Amniotic epithelial cell (primary cell): ENCODE results near the gene LRRC46.
A peak's percentile ranks its signal among the peaks of the same experiment; 100 is the strongest.

Experiments used
- DNase-seq: peaks from one replicate; pipeline ENCODE4 v3.0.0-alpha.2; 2010; ENCODE audit warnings: low read depth

The LRRC46 gene, protein sequence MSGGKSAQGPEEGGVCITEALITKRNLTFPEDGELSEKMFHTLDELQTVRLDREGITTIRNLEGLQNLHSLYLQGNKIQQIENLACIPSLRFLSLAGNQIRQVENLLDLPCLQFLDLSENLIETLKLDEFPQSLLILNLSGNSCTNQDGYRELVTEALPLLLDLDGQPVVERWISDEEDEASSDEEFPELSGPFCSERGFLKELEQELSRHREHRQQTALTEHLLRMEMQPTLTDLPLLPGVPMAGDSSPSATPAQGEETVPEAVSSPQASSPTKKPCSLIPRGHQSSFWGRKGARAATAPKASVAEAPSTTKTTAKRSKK

DNA sequence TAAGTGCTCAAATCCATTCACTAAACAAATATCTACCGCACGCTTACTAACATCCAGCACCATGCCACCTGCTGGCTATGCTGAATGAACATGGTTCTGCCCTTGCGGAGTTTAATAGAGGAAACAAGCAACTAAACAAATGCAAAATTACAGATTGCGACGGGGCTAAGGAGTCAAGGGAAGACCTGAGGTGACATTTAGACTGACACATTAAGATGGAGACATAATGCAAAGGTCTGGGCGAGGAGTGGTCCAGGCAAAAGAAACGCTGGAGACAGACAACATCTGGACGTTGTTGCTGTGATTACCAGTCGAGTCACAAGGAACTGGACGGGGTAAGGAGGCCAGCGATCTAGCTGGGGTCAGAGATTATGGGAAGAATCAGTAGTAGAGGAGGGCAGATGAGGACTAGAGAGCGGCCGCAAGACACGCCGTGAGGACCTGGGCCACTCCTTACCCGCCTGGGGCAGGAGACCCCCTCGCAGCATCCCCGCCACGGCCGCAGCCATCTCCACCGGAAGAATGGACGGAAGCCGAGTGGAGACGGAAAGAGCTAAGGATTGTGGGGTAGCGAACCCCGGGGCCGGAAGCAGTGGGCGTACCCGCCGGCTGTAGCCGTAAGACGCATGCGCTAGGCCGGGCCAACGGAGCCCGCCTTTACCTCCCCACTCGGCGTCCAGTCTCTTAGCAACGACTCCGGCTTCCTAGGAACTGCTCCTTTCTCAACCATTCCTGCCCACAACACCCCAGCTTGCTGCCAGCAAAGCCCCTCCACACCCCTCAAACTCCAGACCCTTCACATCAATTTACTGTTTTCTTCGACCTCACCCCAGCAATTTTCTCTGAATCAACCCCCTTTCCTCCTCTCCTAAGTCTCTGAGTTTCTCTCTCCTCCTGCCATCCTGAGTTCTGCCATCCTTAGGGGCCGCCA, at the start of gene LRRC46, which contains the start of gene MRPL10:
Gene LRRC46 (plus strand): TSS at position 668 of the 931 bp plus-strand sequence. CDS start 320 bp downstream, outside the sequence.
Gene MRPL10 (minus strand): TSS at position 539 of the 931 bp plus-strand sequence. CDS start 30 bp downstream, at position 509.
- peak; percentile 88 for DNase-seq

DNA sequence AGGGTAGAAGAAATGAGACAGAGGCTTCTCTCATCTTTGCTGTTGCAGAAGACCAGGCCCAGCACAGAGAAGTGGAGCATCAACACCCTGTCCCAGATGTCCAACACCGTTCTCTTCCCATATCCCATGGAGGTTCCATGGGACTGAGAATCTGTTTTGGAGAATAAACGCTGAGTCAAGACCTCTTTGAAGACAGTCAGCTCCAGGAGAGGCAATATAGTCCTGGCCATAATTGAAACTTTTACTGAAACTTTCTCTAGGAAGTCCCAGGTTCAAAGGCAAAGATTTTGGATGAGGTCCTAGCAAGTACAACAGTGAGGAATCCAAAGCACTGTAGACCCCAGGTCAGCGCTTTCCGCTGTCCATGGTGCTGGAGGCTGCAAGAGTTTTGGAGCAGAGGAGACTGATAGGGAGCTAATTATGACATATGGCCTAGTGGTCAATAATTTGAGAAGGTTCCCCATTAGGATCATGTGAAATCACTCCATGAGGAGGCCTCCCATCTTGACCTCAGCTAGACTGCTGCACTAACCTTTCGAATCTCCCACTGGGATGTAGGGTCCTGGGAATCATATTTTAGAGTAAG, 45.8 kb upstream of the LRRC46 start:
- DNase-seq: peak; percentile 26

DNA sequence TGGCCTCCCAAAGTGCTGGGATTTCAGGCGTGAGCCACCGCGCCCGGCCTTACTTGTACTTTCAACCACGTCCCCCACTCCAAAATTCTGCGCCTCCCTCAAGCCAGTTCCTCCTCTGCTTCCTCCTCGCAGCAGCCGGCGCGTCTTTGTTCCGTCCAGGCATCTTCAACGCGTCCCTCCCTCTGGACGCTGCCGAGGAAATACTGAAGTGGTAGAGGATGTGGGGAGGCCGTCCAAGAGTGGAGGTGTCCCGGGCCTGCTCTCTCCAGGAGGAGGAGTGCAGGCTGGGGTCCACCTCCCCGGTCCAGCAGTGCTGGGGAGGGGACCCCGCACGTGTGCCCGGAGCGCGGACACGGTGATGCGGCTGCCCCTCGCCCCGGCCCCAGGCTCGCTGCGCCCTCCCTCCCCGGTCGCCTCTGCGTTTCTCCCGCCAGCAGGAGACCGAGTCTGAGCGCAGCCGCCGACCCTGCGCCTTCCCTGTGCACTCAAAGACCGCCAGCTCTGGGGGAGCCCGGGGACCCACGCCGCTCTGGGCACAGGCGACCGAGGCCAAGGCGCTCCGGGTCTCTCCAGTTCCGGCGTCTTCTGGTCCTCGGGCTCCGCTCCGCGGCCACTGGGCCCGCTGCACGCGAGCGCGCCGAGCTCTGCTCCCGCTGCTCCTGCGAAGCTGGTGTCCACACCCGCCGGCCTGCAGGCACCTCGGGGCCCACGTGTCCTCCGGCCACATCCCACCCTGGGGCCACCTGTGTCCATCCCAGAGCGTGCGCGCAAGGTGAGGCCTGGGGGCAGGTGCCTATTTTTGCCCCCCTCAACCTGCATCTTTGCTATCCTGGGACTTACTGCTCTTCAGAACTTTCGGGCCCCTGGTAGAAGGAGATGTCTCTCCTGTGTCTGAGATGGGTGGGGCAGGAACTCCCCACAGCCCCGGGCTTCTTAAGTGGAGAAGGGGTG, 41.6 kb upstream of the LRRC46 start:
- DNase-seq: peak; percentile 22

DNA sequence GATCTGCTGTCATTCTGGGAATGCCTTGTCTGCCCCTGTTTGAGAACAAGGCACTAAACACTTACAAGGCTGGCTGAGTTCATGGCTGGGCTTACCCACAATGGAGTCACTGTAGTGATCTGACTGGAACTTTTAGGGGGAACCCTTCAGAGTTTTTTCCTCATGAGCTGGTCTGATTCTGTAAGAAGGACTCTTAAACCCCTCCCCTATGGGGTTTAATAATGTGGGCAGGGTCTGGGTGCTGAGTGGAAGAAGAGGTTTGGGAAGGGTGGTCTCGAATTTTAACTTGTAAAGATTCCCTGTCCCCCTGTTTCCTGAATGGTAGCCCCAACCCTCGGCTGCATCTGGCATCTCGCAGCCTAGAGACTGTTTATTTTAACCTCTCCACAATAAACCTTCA, 40.4 kb upstream of the LRRC46 start:
- DNase-seq: no peak

DNA sequence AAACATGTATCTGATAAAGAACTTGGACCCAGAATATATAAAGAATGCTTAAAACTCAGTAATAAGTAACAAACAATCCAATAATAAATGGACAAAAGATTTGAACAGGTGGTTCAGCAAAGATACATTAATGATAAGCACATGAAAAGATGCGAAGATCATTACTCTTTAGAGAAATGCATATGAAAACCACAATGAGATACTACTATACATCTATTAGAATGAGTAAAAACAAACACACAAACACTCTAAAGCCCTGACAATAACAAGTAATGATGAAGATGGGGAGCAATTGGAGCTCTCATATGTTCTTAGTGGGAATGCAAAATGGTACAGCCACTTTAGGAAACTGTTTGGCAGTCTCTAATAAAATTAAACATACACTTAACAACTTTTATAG, 39.0 kb upstream of the LRRC46 start:
- no peak for DNase-seq

DNA sequence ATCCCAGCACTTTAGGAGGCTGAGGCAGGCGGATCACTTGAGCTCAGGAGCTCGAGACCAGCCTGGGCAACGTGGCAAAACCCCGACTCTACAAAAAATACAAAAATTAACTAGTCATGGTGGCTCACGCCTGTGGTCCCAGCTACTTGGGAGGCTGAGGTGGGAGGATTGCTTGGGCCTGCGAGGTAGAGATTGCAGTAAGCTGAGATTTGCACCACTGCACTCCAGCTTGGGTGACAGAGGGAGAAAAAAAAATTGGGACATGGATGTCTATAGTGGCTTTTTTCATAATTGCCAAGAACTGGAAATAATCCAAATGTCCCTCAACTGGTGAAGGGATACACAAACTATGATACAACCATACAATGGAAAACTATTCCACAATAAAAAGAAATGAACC, 38.5 kb upstream of the LRRC46 start:
- DNase-seq: no peak

DNA sequence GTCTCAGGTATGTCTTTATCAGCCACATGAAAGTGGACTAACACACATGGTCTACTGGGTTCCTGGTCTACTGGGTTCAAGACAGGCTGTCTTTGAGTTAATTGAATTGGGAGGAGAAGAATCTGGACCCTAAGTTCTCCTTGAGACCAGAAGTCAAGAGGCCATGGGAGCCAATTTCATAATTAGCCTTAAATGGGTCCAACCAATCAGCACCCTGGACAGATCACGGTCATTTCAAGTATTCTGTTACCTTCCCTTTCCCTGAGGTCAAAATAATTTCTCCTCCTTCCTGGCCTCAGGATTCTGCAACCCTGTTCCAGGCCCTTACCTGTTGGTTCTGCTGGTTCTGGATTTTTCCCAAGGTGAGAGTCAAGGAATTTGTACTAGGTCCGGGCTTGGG, 33.7 kb upstream of the LRRC46 start:
- peak; percentile 17 for DNase-seq

DNA sequence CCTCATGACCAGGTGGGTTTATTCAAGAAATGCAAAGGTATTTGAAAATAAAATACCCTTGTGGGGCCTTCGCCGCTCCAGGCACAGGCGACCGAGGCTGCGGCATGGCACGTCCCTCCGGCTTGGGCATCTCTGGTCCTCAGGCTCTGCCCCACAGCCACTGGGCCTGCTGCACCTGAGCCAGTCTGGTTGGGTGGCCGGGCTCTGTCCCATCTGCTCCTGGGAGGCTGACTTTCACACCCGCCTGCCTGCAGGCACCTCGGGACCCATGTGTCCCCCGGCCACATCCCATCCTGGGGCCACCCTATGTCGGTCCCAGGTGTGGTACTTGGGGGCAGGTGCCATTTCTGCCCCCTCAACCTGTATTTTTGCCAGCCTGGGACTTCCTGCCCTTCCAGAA, 30.8 kb upstream of the LRRC46 start:
- no peak for DNase-seq

DNA sequence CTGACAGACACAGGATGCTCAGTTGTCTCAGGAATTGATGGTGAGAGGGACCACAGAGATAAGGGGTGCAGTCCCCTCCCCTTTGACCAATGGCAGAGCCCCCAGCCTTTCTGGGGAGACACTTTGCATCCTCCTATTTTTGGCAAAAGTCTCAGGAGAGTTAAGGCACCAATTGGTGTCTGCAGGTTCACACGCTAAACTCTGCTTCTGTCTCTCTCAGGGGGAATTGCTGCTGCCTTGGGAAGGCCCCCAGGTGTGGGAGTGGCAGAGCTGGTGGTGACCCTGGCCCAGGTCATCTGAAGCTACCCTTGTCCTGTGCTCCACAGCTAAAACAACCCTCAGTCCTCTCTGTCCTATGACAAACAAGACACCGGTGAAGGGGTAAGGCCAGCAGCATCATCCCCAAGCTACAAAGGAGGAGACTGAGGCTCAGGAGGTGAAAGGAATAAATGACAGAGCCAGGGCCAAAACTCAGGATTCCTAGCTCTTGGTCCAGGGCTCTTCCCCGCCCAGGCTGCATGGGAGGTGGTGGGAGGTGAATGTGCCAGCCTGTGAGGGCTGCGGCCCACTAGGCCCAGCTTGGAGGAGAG, 30.2 kb upstream of the LRRC46 start:
- DNase-seq: no peak

DNA sequence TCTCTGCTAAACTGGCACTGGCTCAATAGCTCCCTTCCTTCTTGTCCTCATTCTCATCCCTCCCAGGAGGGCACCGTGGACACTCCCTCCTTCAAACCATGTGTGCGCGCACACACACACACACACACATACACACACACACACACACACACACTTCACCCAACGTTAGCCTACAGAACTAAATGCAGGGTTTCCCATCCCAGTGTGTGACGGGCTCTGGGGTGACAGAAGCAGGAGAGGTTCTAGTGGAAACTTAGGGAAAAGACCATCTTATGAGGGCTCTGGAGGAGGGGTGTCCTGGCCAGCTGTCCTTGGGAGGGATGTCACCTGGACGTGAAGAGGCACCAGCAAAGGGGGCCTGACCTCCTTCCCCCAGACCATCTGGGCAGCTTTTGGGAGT, 29.6 kb upstream of the LRRC46 start:
- DNase-seq: no peak

DNA sequence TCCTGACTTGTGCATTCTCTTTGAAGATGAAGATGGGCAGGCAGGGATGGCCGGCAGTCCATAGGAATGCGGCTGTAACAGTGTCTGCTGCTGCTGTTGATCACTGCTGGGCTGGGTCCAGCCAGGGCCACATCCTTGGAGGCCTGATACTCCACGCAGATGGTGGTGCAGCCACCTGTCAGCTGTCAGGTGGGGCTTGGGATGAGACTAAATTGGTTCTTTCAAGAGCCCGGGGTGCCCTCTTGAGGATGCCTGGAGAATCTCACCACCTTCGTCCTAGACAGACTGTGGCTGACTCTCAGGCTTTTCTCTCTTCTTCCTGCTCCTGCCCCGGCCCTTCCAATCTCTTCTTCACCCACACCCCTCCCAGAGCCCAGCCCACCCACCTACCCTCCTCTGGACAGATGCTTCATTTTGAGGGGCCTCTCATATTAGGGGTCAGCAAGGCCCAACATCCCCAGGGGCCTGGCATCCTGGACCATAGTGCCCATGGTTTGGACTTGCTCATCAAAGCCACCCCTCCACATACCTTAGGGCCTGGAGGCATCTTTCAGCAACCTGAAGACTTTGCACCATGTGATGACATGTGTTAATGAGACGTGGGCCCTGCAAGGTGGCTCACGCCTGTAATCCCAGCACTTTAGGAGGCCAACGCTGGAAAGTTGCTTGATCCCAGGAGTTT, 29.0 kb upstream of the LRRC46 start:
- DNase-seq: peak; percentile 48

DNA sequence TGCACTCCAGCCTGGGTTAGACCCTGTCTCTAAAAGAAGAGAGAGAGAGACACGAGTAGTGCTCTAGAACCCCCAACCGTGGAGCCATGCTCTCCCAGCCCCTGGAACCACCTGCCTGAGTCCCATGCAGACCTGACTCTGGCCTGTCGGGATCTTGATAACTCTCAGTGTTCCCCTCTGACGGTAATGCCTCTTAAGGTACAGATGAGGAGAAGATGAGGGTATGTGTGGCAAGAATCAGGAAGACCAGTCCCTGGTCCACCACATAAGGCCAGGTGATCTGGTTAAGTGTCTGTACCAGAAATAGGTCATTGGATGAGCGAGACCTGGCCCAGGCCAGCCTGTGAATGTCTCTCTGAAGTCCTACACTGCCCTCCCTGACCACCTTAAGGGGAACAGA, 28.3 kb upstream of the LRRC46 start:
- no peak for DNase-seq

DNA sequence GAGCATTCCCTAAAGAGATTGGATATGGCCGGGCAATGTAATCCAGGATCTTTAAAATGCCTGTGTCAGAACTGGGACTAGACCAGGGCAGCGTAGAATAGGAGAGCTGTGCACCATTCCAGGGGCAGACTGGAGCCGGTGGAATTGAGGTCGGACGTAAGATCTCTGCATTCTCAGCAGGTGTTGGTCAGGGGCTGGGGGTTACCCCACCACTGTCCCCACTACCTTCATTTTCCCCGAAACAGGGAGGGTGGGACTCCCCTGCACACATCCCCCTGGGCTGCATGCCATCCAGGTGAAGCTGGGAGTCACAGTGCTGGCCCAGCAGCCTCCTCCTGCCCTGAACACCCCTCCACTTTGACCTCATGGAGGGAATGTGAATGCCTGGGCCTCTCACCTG, 27.7 kb upstream of the LRRC46 start:
- DNase-seq: no peak

DNA sequence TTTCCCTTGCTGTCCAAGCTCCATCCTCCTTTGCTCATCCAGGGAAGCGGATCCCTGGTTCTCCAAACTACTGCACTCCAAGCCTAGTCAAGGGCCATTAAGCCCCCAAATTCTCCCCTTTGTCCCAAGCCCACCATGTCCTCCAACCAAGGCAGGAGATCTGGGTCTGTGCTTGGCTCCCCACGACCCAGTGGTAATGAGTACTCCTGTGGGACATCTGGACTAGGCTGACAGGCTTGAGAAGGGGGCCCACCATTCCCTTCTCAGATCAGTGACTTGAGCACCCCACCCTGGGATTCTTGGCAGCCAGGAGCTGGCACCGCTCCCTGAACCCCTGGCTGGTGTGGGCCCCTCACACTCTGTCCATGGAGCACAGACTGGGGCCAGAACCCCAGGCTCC, 27.0 kb upstream of the LRRC46 start:
- no peak for DNase-seq

DNA sequence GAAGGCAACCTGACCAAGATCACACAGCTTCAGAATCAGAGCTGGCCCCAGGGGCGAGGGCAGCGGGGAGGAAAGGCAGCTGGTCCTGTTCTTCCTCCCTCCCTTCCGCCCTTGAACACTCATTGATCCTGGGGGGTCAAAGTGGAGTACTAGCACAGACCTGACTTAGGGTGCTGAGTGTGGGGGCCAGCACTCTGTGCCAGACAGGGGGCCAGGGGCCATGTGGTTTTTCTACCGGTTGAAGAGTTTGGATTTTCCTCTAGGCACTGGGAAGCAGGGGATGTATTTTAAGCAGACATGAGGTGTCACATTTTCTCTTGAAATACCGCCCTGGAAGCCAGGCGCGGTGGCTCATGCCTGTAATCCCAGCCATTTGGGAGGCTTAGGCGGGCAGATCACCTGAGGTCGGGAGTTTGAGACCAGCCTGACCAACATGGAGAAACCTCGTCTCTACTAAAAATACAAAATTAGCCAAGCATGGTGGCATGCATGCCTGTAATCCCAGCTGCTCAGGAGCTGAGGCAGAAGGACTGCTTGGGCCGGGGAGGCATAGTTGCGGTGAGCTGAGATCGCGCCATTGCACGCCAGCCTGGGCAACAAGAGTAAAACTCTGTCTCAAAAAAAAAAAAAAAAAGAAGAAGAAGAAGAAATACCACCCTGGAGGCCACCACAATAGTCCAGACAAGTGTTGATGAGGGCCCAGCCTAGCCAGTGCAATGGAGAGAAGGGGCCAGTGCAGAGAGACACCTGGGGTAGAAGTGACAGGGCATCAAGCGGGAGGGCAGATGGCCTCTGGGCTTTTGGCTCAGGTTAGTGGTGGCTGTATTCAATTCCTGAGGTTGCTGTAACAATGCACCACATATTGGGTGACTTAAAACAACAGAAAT, 25.2 kb upstream of the LRRC46 start:
- no peak for DNase-seq

DNA sequence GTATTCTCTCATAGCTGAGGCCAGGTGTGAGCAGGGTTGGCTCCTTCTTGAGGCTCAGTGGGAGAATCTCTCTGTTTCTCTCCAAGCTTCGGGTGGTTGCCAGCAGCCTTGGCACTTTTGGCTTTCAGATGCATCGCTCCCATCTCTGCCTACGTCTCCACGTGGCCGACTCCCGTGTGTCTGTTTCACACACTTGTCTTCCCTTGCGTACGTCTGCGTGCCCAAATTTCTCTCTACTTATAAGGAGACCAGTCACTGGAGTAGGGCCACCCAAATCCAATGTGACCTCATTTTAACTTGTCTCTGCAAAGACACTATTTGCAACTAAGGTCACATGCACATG, 24.6 kb upstream of the LRRC46 start:
- no peak for DNase-seq

DNA sequence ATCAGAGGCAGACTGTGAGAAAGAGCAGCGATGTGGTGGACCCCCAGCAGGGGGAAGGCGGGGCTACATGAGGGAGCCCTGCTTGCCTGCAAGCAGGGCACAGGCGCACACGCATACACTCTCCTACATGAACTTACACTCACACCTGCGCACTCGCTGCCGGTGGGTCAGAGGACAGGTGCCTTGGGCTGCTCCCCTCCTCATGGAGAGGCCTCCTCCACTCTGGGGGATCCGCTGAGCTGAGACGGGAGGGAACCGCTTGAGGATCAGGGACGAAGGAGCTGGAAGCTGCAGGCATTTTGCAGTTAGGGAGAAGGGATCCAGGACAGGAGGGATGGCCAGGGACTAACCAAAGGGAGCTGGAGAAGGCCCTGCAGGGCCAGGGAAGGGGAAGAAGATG, 24.0 kb upstream of the LRRC46 start:
- no peak for DNase-seq

DNA sequence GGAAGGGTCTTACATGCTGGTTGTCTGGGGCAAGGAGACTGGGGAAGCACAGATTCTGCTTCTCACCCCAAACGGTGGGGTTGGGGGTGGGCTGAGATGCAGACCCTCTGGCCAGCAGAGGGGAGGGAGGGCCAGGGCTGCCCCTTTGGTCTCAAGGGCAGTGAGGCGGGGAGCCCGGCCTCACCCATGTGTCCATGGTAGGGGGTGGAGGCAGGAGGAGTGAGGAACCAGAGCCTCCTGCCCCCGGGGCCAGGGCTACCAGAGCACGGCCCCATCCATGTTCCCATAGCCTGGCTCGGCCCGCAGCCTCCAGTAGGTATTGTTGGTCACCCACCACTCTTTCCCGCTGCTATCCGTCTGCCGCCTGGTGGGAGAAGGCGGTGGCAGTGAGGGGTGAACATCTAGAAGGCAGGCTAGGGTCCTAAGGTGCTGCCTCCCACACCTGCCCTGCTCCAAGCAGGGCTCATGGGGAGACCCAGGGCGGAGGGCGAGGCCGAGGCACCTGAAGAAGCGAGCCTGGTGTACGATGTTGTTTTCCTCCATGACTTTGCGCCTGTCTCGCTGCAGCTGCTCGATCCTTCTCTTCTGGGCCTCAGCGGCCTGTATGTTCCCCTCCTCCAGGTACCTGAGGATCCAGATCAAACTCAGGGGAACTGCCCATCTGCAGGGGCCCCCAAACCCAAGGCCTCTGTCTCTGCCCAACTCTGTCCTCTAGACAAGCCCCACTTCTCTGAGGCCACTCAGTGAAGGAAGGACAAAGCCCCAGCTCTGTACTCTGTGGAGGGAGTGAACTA, 23.2 kb upstream of the LRRC46 start:
- no peak for DNase-seq
